H1 (cell line): Measurements from ENCODE around the gene ADAMTS8. TPM values are rescaled to one million over a fixed set of nuclear protein-coding genes. Genes with fewer than 3 reads are reported as not detected.

Source experiments
- CTBP2 ChIP-seq: IDR thresholded peaks from 2 replicates; pipeline ENCODE4 v1.7.0; 2011; ENCODE audit warnings: borderline replicate concordance, mild to moderate bottlenecking, moderate library complexity, mixed read lengths, low read length; ENCODE audit not compliant: insufficient read depth, insufficient read length
- POLR2AphosphoS5 ChIP-seq: IDR thresholded peaks from 2 replicates; pipeline ENCODE4 v1.6.1; 2011; ENCODE audit warnings: low read depth, low read length
- SIN3A ChIP-seq, 2 experiments: IDR thresholded peaks in 1 of 2; conservative IDR thresholded peaks in 1 of 2; 2 replicates each; pipeline ENCODE4 v1.6.1; 2011 to 2012; ENCODE audit warnings: low read length in 2 of 2, improper control_type of control experiment in 1 of 2, low read depth in 1 of 2, mild to moderate bottlenecking in 1 of 2
- SIX5 ChIP-seq: IDR thresholded peaks from 2 replicates; pipeline ENCODE4 v1.6.1; 2011; ENCODE audit warnings: mild to moderate bottlenecking, low read depth, low read length
- TBP ChIP-seq: IDR thresholded peaks from 2 replicates; pipeline ENCODE4 v1.6.1; 2011; ENCODE audit warnings: low read depth, low read length, improper control_type of control experiment
- polyA plus RNA-seq, 7 experiments: library from polyadenylated mRNA; depleted of rRNA in 3 of 7; stranded (reverse) in 5 of 7; unstranded in 2 of 7; fragments of >200 nt in 5 of 7; fragments of 200-250 nt in 2 of 7; gene quantifications; 1 replicate in 5 of 7; 2 replicates in 1 of 7; 4 replicates in 1 of 7; pipeline versions ENCODE4 v1.2.1 to v1.2.3, GENCODE V29; 2011 to 2013; ENCODE audit warnings: missing spikeins in 2 of 7, mixed read lengths in 2 of 7
- total RNA-seq: library from RNA; stranded (reverse); fragmentation: NEBNext Ultra II Directional; extraction: Animal tissue kit (Norgen Biotek cat#: 25700); gene quantifications from 2 replicates; pipeline ENCODE4 v1.2.1, GENCODE V29; 2021

Gene ADAMTS8
- total and polyA plus RNA-seq, 2 of the 8 experiments (the other 6 are each of a cell fraction or from before 2014, with no cell fraction given), result 9.3 to 16.6 TPM

DNA sequence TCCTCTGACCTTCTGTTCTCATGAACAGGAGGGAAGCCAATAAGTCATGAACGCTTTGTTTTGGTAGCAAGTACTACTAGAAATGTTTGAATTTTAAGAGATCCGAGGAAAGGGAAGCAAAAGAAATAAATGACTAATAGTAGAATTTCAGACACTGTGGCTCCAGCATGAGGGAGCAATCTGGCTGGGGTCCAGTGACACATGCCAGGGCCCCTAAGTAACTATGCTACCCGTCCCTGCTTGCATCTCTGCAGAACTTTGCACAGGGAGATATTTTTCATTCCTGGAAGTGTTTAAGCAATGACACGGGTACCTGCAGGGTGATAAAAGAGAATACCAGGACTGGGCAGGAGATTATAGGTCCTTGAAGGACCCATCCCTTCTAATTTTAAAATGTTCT, 7.3 kb upstream of the ADAMTS8 start (continued):
- TF ChIP-seq SIN3A (conservative IDR thresholded peaks at IDR 0.05 in 1 of 2, IDR thresholded peaks at IDR 0.05 in 1 of 2; ENCODE audit: low read depth in 1 of 2, low read length in 2 of 2), result no peak
- no peak for TF ChIP-seq TBP
- TF ChIP-seq SIX5, result no peak
- no peak for TF ChIP-seq POLR2AphosphoS5
- no peak for TF ChIP-seq CTBP2
